Choroid plexus epithelial cell (primary cell): Measurements from ENCODE around the gene ATP6AP2.

ENCODE experiments used
- DNase-seq: peaks from one replicate; pipeline ENCODE4 v3.0.0-alpha.2; 2010; ENCODE audit warnings: low read depth
- H3K4me3 ChIP-seq: 2 replicates; pipeline ENCODE4 v1.5.1; 2011; ENCODE audit warnings: low read depth, mild to moderate bottlenecking, control low read depth, low read length, moderate library complexity
- TF ChIP-seq, protein P1 (sequence below): conservative IDR thresholded peaks from 2 replicates; pipeline ENCODE4 v1.5.1; 2011; ENCODE audit warnings: low read depth, mild to moderate bottlenecking, control low read depth, inconsistent platforms, low read length, moderate library complexity

The ATP6AP2 gene

DNA sequence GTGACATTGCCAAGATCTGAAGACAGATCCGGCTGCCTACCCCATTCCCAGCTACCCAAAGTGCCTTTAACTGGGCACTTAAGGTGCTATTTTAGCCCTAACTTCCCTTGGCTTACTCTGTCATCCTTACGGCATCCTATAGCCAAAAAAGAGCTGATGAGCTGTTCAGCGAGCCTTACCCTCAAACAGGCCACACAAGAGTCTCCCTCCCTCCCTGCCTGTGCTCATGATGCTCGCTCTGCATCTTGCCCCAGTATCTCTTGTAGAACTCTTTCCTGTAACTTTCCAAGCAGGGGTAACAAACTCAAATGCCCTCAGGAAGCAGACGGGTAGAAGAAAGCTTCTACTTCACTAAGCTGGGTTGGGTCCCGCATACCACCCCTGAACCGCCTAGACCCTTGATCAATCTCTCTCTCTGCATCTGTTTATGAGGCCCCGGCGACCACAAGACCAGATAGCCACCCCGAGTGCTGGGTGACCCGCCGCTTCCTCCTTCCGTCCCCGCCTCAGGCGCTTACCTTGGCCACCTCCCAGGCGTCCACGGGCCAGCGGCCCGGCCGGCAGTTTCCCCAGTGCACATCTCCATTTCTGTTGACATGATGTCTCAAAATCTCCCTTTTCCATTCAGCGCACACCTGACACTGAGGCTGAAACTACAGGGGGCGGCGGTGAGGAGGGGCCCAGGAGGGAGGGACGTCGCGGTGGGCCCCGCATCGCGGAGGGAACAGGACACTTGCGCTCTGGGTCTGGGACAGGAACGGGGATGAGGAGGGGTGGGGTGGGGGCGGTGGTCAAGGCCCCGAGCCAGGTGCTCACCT lies 65.9 kb downstream of the ATP6AP2 start:
- TF ChIP-seq, protein P1, sequence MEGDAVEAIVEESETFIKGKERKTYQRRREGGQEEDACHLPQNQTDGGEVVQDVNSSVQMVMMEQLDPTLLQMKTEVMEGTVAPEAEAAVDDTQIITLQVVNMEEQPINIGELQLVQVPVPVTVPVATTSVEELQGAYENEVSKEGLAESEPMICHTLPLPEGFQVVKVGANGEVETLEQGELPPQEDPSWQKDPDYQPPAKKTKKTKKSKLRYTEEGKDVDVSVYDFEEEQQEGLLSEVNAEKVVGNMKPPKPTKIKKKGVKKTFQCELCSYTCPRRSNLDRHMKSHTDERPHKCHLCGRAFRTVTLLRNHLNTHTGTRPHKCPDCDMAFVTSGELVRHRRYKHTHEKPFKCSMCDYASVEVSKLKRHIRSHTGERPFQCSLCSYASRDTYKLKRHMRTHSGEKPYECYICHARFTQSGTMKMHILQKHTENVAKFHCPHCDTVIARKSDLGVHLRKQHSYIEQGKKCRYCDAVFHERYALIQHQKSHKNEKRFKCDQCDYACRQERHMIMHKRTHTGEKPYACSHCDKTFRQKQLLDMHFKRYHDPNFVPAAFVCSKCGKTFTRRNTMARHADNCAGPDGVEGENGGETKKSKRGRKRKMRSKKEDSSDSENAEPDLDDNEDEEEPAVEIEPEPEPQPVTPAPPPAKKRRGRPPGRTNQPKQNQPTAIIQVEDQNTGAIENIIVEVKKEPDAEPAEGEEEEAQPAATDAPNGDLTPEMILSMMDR, result no peak
- peak; percentile 39 for DNase-seq
- peak overlapping the region; percentile 71 for H3K4me3 ChIP-seq

DNA sequence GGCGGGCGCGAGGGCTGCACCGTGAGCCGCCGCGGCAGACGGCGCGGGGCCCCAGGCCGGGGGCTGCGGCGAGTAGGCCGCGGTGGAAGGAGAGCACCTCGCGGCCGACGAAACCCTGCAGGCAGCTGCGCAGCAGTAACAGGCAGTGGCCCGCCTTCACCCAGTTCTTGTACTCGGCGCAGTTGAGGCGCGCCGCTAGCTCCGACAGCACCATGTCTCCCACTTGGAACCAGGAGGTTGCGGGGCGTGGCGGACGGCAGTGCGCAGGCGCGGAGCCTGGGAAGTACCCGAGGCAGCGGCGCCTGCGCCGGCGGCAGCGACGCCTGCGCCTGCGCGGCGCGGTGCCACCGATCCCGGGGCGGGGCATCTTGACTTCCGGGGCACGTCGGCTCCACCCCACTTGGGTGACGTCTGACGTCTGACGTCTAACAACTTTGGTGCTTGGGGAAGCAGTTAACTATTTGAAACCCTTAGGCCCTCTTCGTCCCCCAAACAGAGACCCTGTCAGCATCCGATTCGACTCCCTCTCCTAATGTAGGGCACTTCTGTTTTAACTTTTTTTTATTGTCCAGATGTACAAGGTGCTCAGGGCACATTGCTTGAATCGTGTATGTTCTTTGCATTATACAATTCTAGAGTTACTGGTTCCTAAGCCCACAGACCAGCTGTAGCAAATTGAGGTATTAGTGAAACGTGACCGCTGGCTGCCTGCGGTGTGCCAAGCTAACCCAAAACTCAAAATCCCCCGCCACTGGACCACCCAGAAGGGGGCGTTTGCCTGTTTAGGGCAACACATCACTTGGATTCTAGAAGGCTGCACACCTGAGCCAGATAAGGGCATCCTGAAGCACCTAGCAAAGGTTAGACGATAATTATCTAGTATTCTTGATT lies 66.8 kb downstream of the ATP6AP2 start, which contains the start of gene CXorf38:
Gene CXorf38, minus strand, starts transcription at position 255 of the 891 bp plus-strand sequence. Its CDS starts 41 bp downstream, at position 214.
- H3K4me3 ChIP-seq, result peak within 1 kb of the TSS; percentile 71
- TF ChIP-seq, protein P1, result no peak
- peak; percentile 87 for DNase-seq

DNA sequence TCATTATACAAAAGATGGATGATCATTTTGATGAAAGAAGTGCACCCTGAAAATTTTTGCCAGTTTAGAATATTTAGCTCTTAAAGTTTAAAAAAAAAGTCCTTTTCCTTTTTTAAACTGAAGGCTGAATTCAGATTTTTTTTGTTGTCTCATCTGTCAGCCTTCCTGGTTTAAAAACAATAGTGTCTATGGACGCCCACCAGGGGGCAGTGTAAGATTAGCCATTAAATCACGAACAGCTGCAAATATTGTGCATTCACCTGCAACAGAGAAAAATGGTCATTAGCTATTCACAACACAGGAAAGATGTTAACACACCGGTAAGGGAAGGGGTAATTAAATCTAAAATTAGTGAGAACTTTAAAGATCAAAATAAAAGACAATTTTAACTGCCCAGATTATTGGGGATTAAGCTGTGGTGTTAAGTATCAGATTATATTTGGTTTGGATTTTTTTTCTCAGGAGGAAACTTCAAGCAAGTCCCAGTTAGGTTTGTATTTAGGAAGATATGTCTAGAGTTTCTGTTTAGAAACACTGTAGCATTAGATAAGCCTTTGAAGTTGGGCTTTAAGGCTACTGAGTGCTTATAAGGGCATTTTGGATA lies 71.0 kb downstream of the ATP6AP2 start:
- peak; percentile 77 for DNase-seq
- TF ChIP-seq, protein P1, result peak; percentile 57
- H3K4me3 ChIP-seq, result no peak overlapping the region

DNA sequence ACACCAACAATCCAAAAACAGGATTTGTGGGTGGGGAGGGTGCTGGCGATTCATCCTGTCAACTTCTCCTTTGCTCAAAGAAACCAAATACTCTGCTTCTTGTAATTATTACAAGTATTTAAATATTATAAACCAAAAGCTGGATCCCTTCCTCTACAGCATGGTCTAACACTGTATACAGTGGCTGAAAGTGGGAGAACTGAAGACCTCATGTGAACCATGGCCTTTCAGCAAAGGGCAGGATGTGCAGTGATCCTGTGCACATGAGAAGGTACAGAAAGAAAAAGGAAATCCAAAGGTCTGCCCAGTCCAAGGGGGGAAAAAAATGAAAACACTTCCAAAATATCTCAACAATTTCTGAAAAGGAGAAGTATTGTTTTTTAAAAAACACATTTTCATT lies 71.9 kb downstream of the ATP6AP2 start:
- DNase-seq, result no peak
- TF ChIP-seq, protein P1, result no peak
- no peak overlapping the region for H3K4me3 ChIP-seq

DNA sequence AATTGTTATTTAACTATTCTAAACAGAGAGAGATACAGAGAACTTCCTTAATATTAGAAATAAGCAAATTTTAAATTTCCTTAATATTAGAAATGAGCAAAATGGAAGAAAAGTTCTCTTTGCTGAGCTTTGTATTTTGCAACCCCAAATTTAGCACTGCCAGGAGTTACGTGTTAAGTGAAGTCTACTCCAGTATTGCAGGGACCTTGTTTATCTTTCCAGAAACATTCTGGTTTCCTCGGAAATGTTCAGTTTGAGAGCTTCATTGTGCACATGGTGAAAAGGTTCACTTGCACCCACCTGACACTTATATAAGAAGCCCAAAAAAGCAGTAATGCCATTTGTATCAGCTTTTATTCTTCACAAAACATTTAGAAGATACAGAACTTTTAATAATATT lies 72.8 kb downstream of the ATP6AP2 start:
- TF ChIP-seq, protein P1, result no peak
- no peak for DNase-seq
- H3K4me3 ChIP-seq, result no peak overlapping the region
